MM.1S (cell line): Measurements from ENCODE around the gene RPRD2.

ENCODE experiments used
- DNase-seq: peaks from one replicate; pipeline ENCODE4 v3.0.0-alpha.2; 2015
- H2AFZ ChIP-seq: fragments of 300-600 bp; sonication (generic); 2 replicates; pipeline ENCODE4 v1.6.0; 2016; ENCODE audit warnings: antibody characterized with exemption, low read length
- H3F3A ChIP-seq: fragments of 300-600 bp; sonication (generic); 2 replicates; pipeline ENCODE4 v1.6.1; 2016; ENCODE audit warnings: mild to moderate bottlenecking, antibody characterized with exemption, low read length, moderate library complexity, mixed read lengths; ENCODE audit not compliant: insufficient read depth
- H3K27ac ChIP-seq: fragments of 300-600 bp; sonication (generic); 2 replicates; pipeline ENCODE4 v1.5.1; 2016; ENCODE audit warnings: mild to moderate bottlenecking, low read length
- H3K27me3 ChIP-seq: fragments of 300-600 bp; sonication (generic); replicated peaks from 2 replicates; pipeline ENCODE4 v1.6.0; 2016; ENCODE audit warnings: low read length; ENCODE audit not compliant: insufficient read depth
- H3K36me3 ChIP-seq: fragments of 300-600 bp; sonication (generic); replicated peaks from 2 replicates; pipeline ENCODE4 v1.6.1; 2016; ENCODE audit warnings: mild to moderate bottlenecking, low read length, mixed read lengths; ENCODE audit not compliant: insufficient read depth
- H3K4me1 ChIP-seq: fragments of 300-600 bp; sonication (generic); 2 replicates; pipeline ENCODE4 v1.6.1; 2016; ENCODE audit warnings: low read length, mixed read lengths
- H3K4me2 ChIP-seq: fragments of 300-600 bp; sonication (generic); 2 replicates; pipeline ENCODE4 v1.6.0; 2016; ENCODE audit warnings: low read depth, low read length
- H3K4me3 ChIP-seq: fragments of 300-600 bp; sonication (generic); 2 replicates; pipeline ENCODE4 v1.5.1; 2016; ENCODE audit warnings: low read length, mixed read lengths
- H3K79me2 ChIP-seq: fragments of 300-600 bp; sonication (generic); 2 replicates; pipeline ENCODE4 v1.6.1; 2016; ENCODE audit warnings: mixed run types, low read length, mixed read lengths
- H3K9ac ChIP-seq: fragments of 300-600 bp; sonication (generic); 2 replicates; pipeline ENCODE4 v1.6.1; 2016; ENCODE audit warnings: low read length, mixed read lengths
- H3K9me2 ChIP-seq: fragments of 300-600 bp; sonication (generic); replicated peaks from 2 replicates; pipeline ENCODE4 v1.6.1; 2016; ENCODE audit warnings: mild to moderate bottlenecking, low read length, mixed read lengths; ENCODE audit not compliant: insufficient read depth
- H3K9me3 ChIP-seq: fragments of 300-600 bp; sonication (generic); replicated peaks from 2 replicates; pipeline ENCODE4 v1.6.1; 2016; ENCODE audit warnings: mild to moderate bottlenecking, low read length, mixed read lengths; ENCODE audit not compliant: insufficient read depth
- H4K20me1 ChIP-seq: fragments of 300-600 bp; sonication (generic); 2 replicates; pipeline ENCODE4 v1.6.1; 2016; ENCODE audit warnings: mild to moderate bottlenecking, low read length, moderate library complexity, mixed read lengths; ENCODE audit not compliant: insufficient read depth
- EZH2 ChIP-seq: fragments of 300-600 bp; sonication (generic); optimal IDR thresholded peaks from 2 replicates; pipeline ENCODE3; 2017; ENCODE audit warnings: low read depth, mild to moderate bottlenecking, antibody characterized with exemption, low read length, mixed read lengths
- EZH2phosphoT487 ChIP-seq: fragments of 300-600 bp; sonication (generic); IDR thresholded peaks from 2 replicates; pipeline ENCODE4 v1.6.1; 2018; ENCODE audit warnings: antibody characterized with exemption, low read length
- TF ChIP-seq, protein P1 (sequence below): fragments of 300-600 bp; sonication (generic); IDR thresholded peaks from 2 replicates; pipeline ENCODE4 v1.5.1; 2016; ENCODE audit warnings: antibody characterized with exemption, low read length, mixed read lengths

The RPRD2 gene

DNA sequence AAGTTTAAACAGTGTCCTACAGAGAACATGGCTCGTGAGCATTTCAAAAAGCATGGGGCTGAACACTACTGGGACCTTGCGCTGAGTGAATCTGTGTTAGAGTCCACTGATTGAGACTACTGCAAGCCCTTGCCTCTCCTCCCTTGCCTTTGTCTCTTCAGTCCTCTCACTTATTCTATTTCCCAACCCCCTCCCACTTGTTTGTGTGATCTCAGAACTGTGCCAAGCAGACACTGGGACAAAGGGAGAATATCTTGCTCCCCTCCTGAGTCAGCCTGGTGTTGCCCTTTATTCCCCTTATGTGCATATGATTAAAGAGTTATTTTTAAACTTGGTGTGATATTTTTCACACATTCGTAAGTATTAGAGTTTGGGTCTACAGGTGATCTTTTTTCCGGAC, 11.1 kb upstream of the RPRD2 start:
- no peak overlapping the region for H2AFZ ChIP-seq
- no peak overlapping the region for H3K27ac ChIP-seq
- TF ChIP-seq, protein P1, sequence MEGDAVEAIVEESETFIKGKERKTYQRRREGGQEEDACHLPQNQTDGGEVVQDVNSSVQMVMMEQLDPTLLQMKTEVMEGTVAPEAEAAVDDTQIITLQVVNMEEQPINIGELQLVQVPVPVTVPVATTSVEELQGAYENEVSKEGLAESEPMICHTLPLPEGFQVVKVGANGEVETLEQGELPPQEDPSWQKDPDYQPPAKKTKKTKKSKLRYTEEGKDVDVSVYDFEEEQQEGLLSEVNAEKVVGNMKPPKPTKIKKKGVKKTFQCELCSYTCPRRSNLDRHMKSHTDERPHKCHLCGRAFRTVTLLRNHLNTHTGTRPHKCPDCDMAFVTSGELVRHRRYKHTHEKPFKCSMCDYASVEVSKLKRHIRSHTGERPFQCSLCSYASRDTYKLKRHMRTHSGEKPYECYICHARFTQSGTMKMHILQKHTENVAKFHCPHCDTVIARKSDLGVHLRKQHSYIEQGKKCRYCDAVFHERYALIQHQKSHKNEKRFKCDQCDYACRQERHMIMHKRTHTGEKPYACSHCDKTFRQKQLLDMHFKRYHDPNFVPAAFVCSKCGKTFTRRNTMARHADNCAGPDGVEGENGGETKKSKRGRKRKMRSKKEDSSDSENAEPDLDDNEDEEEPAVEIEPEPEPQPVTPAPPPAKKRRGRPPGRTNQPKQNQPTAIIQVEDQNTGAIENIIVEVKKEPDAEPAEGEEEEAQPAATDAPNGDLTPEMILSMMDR, result no peak
- TF ChIP-seq EZH2 (no peak), EZH2phosphoT487 (no peak)
- H3K36me3 ChIP-seq, result peaks cover 4% of the 10 kb centered on the region; the same call in 1 of the 2 replicates
- H3K79me2 ChIP-seq, result no peaks in the 10 kb centered on the region
- no peak overlapping the region for H3K4me3 ChIP-seq
- H4K20me1 ChIP-seq, result no peaks in the 10 kb centered on the region
- H3K9ac ChIP-seq, result no peak overlapping the region
- no peaks in the 10 kb centered on the region for H3K4me1 ChIP-seq
- no peak overlapping the region for H3K4me2 ChIP-seq
- no peaks in the 10 kb centered on the region for H3K27me3 ChIP-seq
- H3K9me2 ChIP-seq, result no peaks in the 10 kb centered on the region
- H3K9me3 ChIP-seq, result no peaks in the 10 kb centered on the region
- H3F3A ChIP-seq, result no peaks in the 10 kb centered on the region
- DNase-seq, result no peak

DNA sequence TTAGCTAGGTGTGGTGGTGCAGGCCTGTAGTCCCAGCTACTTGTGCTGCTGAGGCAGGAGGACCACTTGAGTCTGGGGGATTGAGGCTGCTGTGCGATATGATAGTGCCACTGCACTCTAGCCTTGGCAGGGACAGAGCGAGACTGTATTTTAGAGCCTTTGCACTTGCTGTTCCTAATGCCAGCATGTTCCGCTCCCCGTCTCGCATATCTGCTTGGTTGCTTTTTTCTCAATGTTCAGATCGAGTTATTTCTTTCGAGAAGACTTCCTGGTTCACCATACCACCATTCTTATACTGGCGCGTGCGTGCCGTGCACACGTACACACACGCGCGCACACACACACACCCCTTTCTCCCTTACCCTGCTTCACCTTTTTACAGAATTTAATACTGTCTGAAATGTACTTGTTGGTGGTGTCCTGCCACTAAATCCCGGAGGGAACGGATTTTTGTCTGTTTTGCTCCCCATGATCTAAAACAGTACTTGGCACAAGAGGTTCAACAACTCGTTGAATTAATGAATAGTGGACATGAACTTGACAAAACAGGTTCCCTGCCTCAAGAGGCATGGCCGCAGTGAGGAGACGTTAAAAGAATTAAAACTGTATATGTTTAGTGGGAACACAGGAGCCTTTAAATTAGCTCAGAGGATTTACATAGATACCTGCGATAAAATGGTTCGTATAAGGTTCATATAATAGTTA, 1.1 kb upstream of the RPRD2 start:
- peak overlapping the region; percentile 70 for H2AFZ ChIP-seq
- peaks cover 28% of the 10 kb centered on the region for H3F3A ChIP-seq
- DNase-seq, result no peak
- no peaks in the 10 kb centered on the region for H3K9me2 ChIP-seq
- 0 out of 2 replicates have a peak, but pooled peaks cover 6% of the 10 kb centered on the region for H4K20me1 ChIP-seq
- TF ChIP-seq, protein P1, result no peak
- no peak for TF ChIP-seq EZH2phosphoT487
- TF ChIP-seq EZH2, result no peak
- H3K79me2 ChIP-seq, result peaks cover 37% of the 10 kb centered on the region
- H3K9me3 ChIP-seq, result no peaks in the 10 kb centered on the region
- peaks cover 14% of the 10 kb centered on the region for H3K4me1 ChIP-seq
- H3K9ac ChIP-seq, result peak overlapping the region; percentile 85
- peak overlapping the region; percentile 90 for H3K4me2 ChIP-seq
- H3K27ac ChIP-seq, result peak overlapping the region; percentile 90; the same call in 1 of the 2 replicates
- no peaks in the 10 kb centered on the region for H3K36me3 ChIP-seq
- H3K27me3 ChIP-seq, result no peaks in the 10 kb centered on the region
- peak overlapping the region; percentile 75 for H3K4me3 ChIP-seq

DNA sequence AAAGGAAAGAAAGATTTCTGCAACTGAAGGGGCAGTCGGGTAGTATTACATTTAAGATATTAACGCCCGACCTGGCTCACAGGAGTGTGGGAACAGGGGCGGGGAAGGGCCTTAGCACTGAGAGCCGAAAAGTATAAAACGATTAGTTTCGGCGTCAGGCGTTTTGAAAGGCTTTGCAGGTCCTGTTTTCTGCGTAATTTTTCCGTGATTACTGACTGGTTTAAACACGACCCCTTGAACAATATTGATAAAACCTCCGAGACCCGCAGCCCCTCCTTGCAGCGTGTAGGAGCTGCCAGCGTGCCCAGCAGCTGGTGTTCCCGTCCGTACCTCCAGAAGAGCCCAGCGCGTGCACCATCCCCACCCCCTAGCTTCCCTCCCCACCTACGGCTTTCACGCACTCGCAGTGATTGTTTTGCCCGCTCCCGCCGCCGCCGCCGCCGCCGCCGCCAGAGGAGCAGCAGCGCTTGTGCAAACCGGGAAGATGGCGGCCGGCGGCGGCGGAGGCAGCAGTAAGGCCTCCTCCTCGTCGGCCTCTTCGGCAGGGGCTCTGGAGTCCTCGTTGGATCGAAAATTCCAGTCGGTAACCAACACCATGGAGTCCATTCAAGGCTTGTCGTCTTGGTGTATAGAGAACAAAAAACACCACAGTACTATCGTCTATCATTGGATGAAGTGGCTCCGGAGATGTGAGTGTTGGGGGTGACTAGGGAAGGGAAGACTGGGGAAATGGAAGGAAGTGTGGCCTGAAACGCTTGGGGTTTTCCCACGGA, 470 bp downstream of the RPRD2 start:
- H3F3A ChIP-seq, result peaks cover 28% of the 10 kb centered on the region
- peaks cover 51% of the 10 kb centered on the region for H3K79me2 ChIP-seq

More for the DNA sequence above, 470 bp downstream of the RPRD2 start:
- H3K4me2 ChIP-seq, result peak overlapping the region; percentile 90
- TF ChIP-seq EZH2phosphoT487 (no peak), EZH2 (no peak)
- TF ChIP-seq, protein P1, result no peak
- no peaks in the 10 kb centered on the region for H3K9me3 ChIP-seq
- no peaks in the 10 kb centered on the region for H3K36me3 ChIP-seq
- H3K4me3 ChIP-seq, result peak overlapping the region; percentile 75
- no peaks in the 10 kb centered on the region for H3K27me3 ChIP-seq
- H2AFZ ChIP-seq, result peak overlapping the region; percentile 76
- H3K4me1 ChIP-seq, result peaks cover 14% of the 10 kb centered on the region
- peak overlapping the region; percentile 85 for H3K9ac ChIP-seq
- peaks cover 6% of the 10 kb centered on the region; the same call in 1 of the 2 replicates for H4K20me1 ChIP-seq
- peak overlapping the region; percentile 90 for H3K27ac ChIP-seq
- no peaks in the 10 kb centered on the region for H3K9me2 ChIP-seq
- DNase-seq, result peak; percentile 89
